AG09319 (cell line): ENCODE results near the gene VAMP5.
A peak's percentile ranks its signal among the peaks of the same experiment; 100 is the strongest.

Experiments used
- DNase-seq: peaks from one replicate; pipeline ENCODE4 v3.0.0-alpha.2; 2010; ENCODE audit warnings: low read depth; ENCODE audit errors: extremely low read depth
- CTCF ChIP-seq: IDR thresholded peaks from 2 replicates; pipeline ENCODE4 v1.5.1; 2011; ENCODE audit warnings: low read depth, mild to moderate bottlenecking, inconsistent platforms, low read length, moderate library complexity

Gene VAMP5

GRCh38 chr2:85593023-85593422, 8.8 kb downstream of the VAMP5 start:
- TF ChIP-seq CTCF = no peak
- no peak for DNase-seq

- no peak for DNase-seq
- no peak for TF ChIP-seq CTCF
Measured at GRCh38 chr2:85594715-85595300, 10.6 kb downstream of the VAMP5 start.

GRCh38 chr2:85595301-85596025, 11.2 kb downstream of the VAMP5 start, which contains the start of gene RNF181:
RNF181 (plus strand) TSS chr2:85595745; CDS start chr2:85595764, 19 bp downstream.
- DNase-seq = peak; percentile 96
- no peak for TF ChIP-seq CTCF

- TF ChIP-seq CTCF = no peak
- no peak for DNase-seq
Measured at GRCh38 chr2:85596026-85596333, 11.7 kb downstream of the VAMP5 start.

- no peak for DNase-seq
- TF ChIP-seq CTCF = no peak
Measured at GRCh38 chr2:85596486-85597143, 12.4 kb downstream of the VAMP5 start.

- TF ChIP-seq CTCF = no peak
- no peak for DNase-seq
Measured at GRCh38 chr2:85597241-85597640, 13.0 kb downstream of the VAMP5 start.
